ENCODE data around the gene IMMP2L. TPM values are rescaled to one million over a fixed set of nuclear protein-coding genes. Genes with fewer than 3 reads are reported as not detected.
A peak's percentile ranks its signal among the peaks of the same experiment; 100 is the strongest.
"Not testable (repeated sequence)": the region's sequence is repeated elsewhere in the genome, so short reads cannot be mapped to it uniquely, and the experiment has no call there.

IMMP2L gene
- total RNA-seq, 1 experiment from 2014 or later = 4.9 TPM

- peak; percentile 17 for DNase-seq (ENCODE audit: low read depth)
These were observed 51.5 kb downstream of the IMMP2L start for GRCh38 chr7:111510584-111511378.

GRCh38 chr7:111510062-111510461, 52.2 kb downstream of the IMMP2L start:
- no peak for DNase-seq (ENCODE audit: low read depth)

GRCh38 chr7:111509288-111509687, 53.0 kb downstream of the IMMP2L start:
- no peak for DNase-seq (ENCODE audit: low read depth)

- DNase-seq (ENCODE audit: low read depth) = no peak
These were observed 53.9 kb downstream of the IMMP2L start for GRCh38 chr7:111508387-111508786.

GRCh38 chr7:111505422-111505821, 56.9 kb downstream of the IMMP2L start:
- DNase-seq (ENCODE audit: low read depth) = not testable (repeated sequence)

GRCh38 chr7:111501799-111502198, 60.5 kb downstream of the IMMP2L start:
- DNase-seq (ENCODE audit: low read depth) = not testable (repeated sequence)

GRCh38 chr7:111499027-111499426, 63.3 kb downstream of the IMMP2L start:
- DNase-seq (ENCODE audit: low read depth) = peak; percentile 93

GRCh38 chr7:111498391-111499007, 63.8 kb downstream of the IMMP2L start:
- peak; percentile 10 for DNase-seq (ENCODE audit: low read depth)

GRCh38 chr7:111495173-111495810, 67.0 kb downstream of the IMMP2L start:
- DNase-seq (ENCODE audit: low read depth) = no peak

GRCh38 chr7:111492234-111492633, 70.1 kb downstream of the IMMP2L start:
- DNase-seq (ENCODE audit: low read depth) = no peak

- DNase-seq (ENCODE audit: low read depth) = peak; percentile 34
These were observed 75.7 kb downstream of the IMMP2L start for GRCh38 chr7:111486472-111487142.

GRCh38 chr7:111485701-111486380, 76.5 kb downstream of the IMMP2L start:
- DNase-seq (ENCODE audit: low read depth) = no peak

- DNase-seq (ENCODE audit: low read depth) = no peak
These were observed 79.2 kb downstream of the IMMP2L start for GRCh38 chr7:111483078-111483477.

GRCh38 chr7:111477462-111478225, 84.6 kb downstream of the IMMP2L start:
- no peak for DNase-seq (ENCODE audit: low read depth)

- no peak for DNase-seq (ENCODE audit: low read depth)
These were observed 85.6 kb downstream of the IMMP2L start for GRCh38 chr7:111476586-111477293.

GRCh38 chr7:111475959-111476358, 86.3 kb downstream of the IMMP2L start:
- DNase-seq (ENCODE audit: low read depth) = no peak

GRCh38 chr7:111475419-111475748, 86.9 kb downstream of the IMMP2L start:
- DNase-seq (ENCODE audit: low read depth) = no peak

GRCh38 chr7:111474723-111475418, 87.4 kb downstream of the IMMP2L start:
- DNase-seq (ENCODE audit: low read depth) = no peak

GRCh38 chr7:111473449-111474198, 88.7 kb downstream of the IMMP2L start:
- no peak for DNase-seq (ENCODE audit: low read depth)

Data from HT1080 (cell line).